ENCODE measurements around the gene GATC.
"Not testable (repeated sequence)": the region's sequence is repeated elsewhere in the genome, so short reads cannot be mapped to it uniquely, and the experiment has no call there.

The GATC gene

GRCh38 chr12:120437735-120438494, 8.3 kb upstream of the GATC start, which contains the start of gene COX6A1:
Gene COX6A1, plus strand, starts transcription at chr12:120438113. Its CDS starts 14 bp downstream, at chr12:120438127.
- no peak; the same call in 1 of the 2 replicates for TF ChIP-seq CTCF (IDR thresholded peaks at IDR 0.05; ENCODE audit: low read depth, low read length)
- DNase-seq (ENCODE audit: extremely low read depth, low read depth): peak; percentile 91

GRCh38 chr12:120438495-120439198, 7.6 kb upstream of the GATC start:
- no peak for DNase-seq (ENCODE audit: extremely low read depth, low read depth)
- TF ChIP-seq CTCF (IDR thresholded peaks at IDR 0.05; ENCODE audit: low read depth, low read length): no peak

GRCh38 chr12:120439646-120440247, 6.5 kb upstream of the GATC start:
- no peak for DNase-seq (ENCODE audit: extremely low read depth, low read depth)
- peak; percentile 38 for TF ChIP-seq CTCF (IDR thresholded peaks at IDR 0.05; ENCODE audit: low read depth, low read length)

GRCh38 chr12:120444676-120445075, 1.6 kb upstream of the GATC start:
- DNase-seq (ENCODE audit: extremely low read depth, low read depth): no peak
- TF ChIP-seq CTCF (IDR thresholded peaks at IDR 0.05; ENCODE audit: low read depth, low read length): no peak

- not testable (repeated sequence) for DNase-seq (ENCODE audit: extremely low read depth, low read depth)
These were observed 567 bp downstream of the GATC start for GRCh38 chr12:120446844-120447178.

GRCh38 chr12:120447992-120448391, 1.7 kb downstream of the GATC start:
- TF ChIP-seq CTCF (IDR thresholded peaks at IDR 0.05; ENCODE audit: low read depth, low read length): no peak

GRCh38 chr12:120452524-120452923, 6.3 kb downstream of the GATC start:
- DNase-seq (ENCODE audit: extremely low read depth, low read depth): not testable (repeated sequence)

More at GRCh38 chr12:120447992-120448391, 1.7 kb downstream of the GATC start:
- DNase-seq (ENCODE audit: extremely low read depth, low read depth): no peak

GRCh38 chr12:120453060-120453750, 7.0 kb downstream of the GATC start:
- DNase-seq (ENCODE audit: extremely low read depth, low read depth): no peak
- TF ChIP-seq CTCF (IDR thresholded peaks at IDR 0.05; ENCODE audit: low read depth, low read length): no peak

All from AG09319 (cell line).